ENCODE measurements around the gene C17orf67. TPM values are rescaled to one million over a fixed set of nuclear protein-coding genes. Genes with fewer than 3 reads are reported as not detected.

The C17orf67 gene
- total and polyA plus RNA-seq, 2 experiments from 2014 or later, result 1.2 to 1.3 TPM

DNA sequence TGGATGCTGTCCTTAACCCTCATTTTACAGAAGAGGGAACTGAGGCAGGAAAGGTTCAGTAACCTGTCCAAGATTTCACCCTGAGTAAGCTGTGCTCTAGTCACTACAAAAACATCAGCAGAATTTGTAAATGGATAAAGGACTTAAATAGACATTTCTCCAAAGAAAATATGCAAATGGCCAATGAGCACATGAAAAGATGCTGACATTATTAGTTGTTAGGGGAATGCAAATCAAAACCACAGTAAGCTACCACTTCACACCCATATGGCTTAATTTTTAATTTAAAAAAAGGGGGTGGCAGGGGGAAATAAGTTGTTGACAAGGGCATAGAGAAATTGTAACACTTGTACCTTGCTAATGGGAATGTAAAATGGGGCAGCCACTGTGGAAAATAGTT, 51.4 kb downstream of the C17orf67 start:
- Histone ChIP-seq H3F3A (ENCODE audit: insufficient read depth) (peaks cover 11% of the 10 kb centered on the region), H3K4me1 (ENCODE audit: insufficient read depth) (peaks cover 24% of the 10 kb centered on the region), H3K9ac (no peak overlapping the region), H2AFZ (no peak overlapping the region), H3K27ac (no peak overlapping the region), H3K79me2 (ENCODE audit: insufficient read depth) (no peaks in the 10 kb centered on the region), H3K9me3 (ENCODE audit: low read depth) (no peaks in the 10 kb centered on the region), H3K4me2 (ENCODE audit: unreplicated experiment) (no peak overlapping the region), H3K9me2 (ENCODE audit: insufficient read depth) (no peaks in the 10 kb centered on the region), H4K20me1 (ENCODE audit: insufficient read depth) (no peaks in the 10 kb centered on the region), H3K27me3 (replicated peaks; ENCODE audit: insufficient read depth) (no peaks in the 10 kb centered on the region), H3K36me3 (ENCODE audit: low read depth) (no peaks in the 10 kb centered on the region), H3K4me3 (no peak overlapping the region)
- in situ Hi-C loops (cut with MboI), result no loop called here
- DNase-seq, result no peak
- TF ChIP-seq EZH2phosphoT487 (IDR thresholded peaks at IDR 0.05; ENCODE audit: insufficient read depth, low read depth), result no peak
- no peak for TF ChIP-seq EZH2 (IDR thresholded peaks at IDR 0.05; ENCODE audit: insufficient read depth, poor library complexity, severe bottlenecking)

GRCh38 chr17:56781906-56782305, 51.8 kb downstream of the C17orf67 start:
- H3K9ac ChIP-seq, result no peak overlapping the region
- no peak for TF ChIP-seq EZH2 (IDR thresholded peaks at IDR 0.05; ENCODE audit: insufficient read depth, poor library complexity, severe bottlenecking)
- TF ChIP-seq EZH2phosphoT487 (IDR thresholded peaks at IDR 0.05; ENCODE audit: insufficient read depth, low read depth), result no peak
- in situ Hi-C loops (cut with MboI), result no loop called here
- H3K4me2 ChIP-seq (ENCODE audit: unreplicated experiment), result no peak overlapping the region
- no peak overlapping the region for H3K27ac ChIP-seq
- no peaks in the 10 kb centered on the region for H3K9me3 ChIP-seq (ENCODE audit: low read depth)
- H4K20me1 ChIP-seq (ENCODE audit: insufficient read depth), result no peaks in the 10 kb centered on the region
- no peaks in the 10 kb centered on the region for H3K79me2 ChIP-seq (ENCODE audit: insufficient read depth)
- peaks cover 25% of the 10 kb centered on the region for H3K4me1 ChIP-seq (ENCODE audit: insufficient read depth)
- DNase-seq, result no peak
- 58 to 78% methylated on average over 6 of the region's 6 CpGs for WGBS, 2 experiments (ENCODE audit: low coverage in 1 of 2, low lambda C conversion rate in 2 of 2, missing lambda C conversion rate in 2 of 2)
- H3F3A ChIP-seq (ENCODE audit: insufficient read depth), result peaks cover 10% of the 10 kb centered on the region; the same call in 1 of the 2 replicates
- no peak overlapping the region for H3K4me3 ChIP-seq
- no peaks in the 10 kb centered on the region for H3K27me3 ChIP-seq (replicated peaks; ENCODE audit: insufficient read depth)
- no peaks in the 10 kb centered on the region for H3K36me3 ChIP-seq (ENCODE audit: low read depth)
- H2AFZ ChIP-seq, result no peak overlapping the region
- H3K9me2 ChIP-seq (ENCODE audit: insufficient read depth), result no peaks in the 10 kb centered on the region

DNA sequence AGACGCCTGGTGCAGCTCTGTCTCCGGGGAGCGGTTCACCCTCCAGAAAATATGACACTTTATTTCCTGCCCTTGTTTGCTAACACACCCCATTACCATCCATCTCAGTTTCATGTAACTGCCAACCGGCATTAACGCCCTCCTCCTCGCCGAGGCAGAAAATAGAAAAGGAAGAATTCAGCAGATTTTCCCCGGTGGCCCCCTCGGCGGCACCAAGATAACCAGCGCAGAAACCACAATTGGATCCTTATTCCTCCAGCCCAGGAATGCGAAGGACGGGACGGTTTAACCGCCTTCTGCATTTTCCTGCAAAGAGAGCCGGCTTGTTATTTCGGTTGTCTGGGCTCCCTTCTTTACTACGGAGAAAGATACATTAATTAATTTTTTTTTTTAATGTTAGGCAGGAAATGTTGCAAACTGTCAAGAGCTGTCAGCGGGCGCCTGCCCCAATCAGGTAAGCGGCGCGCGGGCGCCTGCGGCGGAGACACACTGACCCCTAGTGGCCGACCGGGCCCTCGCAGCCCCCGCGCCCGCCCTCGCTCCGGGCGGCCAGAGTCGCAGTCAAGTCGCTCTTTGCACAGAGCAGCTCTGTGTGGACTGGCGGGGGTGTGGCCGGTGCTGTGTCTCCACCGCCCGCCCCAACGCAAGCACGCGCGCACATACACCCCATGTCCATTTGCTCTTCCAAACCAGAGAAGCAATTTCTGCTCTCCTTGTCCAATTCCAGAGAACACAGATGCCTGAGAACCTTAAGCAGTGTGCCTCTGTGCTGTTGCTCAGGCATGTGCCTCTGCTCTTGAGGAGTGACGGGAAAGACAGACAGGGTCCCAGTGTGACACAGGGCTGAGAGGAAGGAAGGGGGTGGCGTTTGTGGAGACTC, 53.6 kb downstream of the C17orf67 start:
- Histone ChIP-seq H3K4me3 (peak overlapping the region; percentile 70), H3K9me3 (ENCODE audit: low read depth) (no peaks in the 10 kb centered on the region), H3F3A (ENCODE audit: insufficient read depth) (peaks cover 10% of the 10 kb centered on the region; the same call in 1 of the 2 replicates), H3K9ac (peak overlapping the region; percentile 26; the same call in 1 of the 2 replicates), H3K27ac (no peak overlapping the region), H4K20me1 (ENCODE audit: insufficient read depth) (no peaks in the 10 kb centered on the region), H3K9me2 (ENCODE audit: insufficient read depth) (no peaks in the 10 kb centered on the region), H3K79me2 (ENCODE audit: insufficient read depth) (no peaks in the 10 kb centered on the region), H2AFZ (peak overlapping the region; percentile 55), H3K4me2 (ENCODE audit: unreplicated experiment) (peak overlapping the region; percentile 98), H3K36me3 (ENCODE audit: low read depth) (no peaks in the 10 kb centered on the region), H3K4me1 (ENCODE audit: insufficient read depth) (peaks cover 21% of the 10 kb centered on the region), H3K27me3 (replicated peaks; ENCODE audit: insufficient read depth) (no peaks in the 10 kb centered on the region)
- 2 to 4% methylated on average over 41 to 48 of the region's 48 CpGs for WGBS, 2 experiments (ENCODE audit: low coverage in 1 of 2, low lambda C conversion rate in 2 of 2, missing lambda C conversion rate in 2 of 2)
- in situ Hi-C loops (cut with MboI), result no loop called here
- TF ChIP-seq EZH2phosphoT487 (IDR thresholded peaks at IDR 0.05; ENCODE audit: insufficient read depth, low read depth), result no peak
- TF ChIP-seq EZH2 (IDR thresholded peaks at IDR 0.05; ENCODE audit: insufficient read depth, poor library complexity, severe bottlenecking), result no peak
- peak; percentile 83 for DNase-seq

DNA sequence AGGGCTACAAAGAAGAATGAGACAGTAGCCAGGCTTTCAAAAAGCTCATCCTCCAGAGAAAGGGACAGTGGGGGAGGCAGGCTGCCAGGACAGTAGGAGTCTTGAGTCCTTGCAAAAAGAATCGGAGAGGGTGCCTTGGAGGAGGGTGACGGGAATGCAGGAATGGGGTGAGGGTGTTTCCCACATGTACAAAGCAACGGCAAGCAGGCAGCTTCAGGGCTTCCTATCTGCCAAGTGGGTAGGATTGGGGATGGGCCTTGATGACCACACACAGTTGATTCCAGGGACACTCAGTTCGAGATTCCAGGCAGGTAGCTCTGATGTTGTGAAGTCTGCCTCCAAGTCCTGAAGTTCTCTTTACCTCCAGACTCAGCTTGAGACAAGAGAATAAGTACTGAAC, 54.4 kb downstream of the C17orf67 start:
- in situ Hi-C loops (cut with MboI), result no loop called here
- Histone ChIP-seq H3K36me3 (ENCODE audit: low read depth) (no peaks in the 10 kb centered on the region), H3K79me2 (ENCODE audit: insufficient read depth) (no peaks in the 10 kb centered on the region), H3K4me1 (ENCODE audit: insufficient read depth) (peaks cover 21% of the 10 kb centered on the region), H3K27ac (no peak overlapping the region), H3K9me3 (ENCODE audit: low read depth) (no peaks in the 10 kb centered on the region), H3K4me3 (peak overlapping the region; percentile 70; the same call in 1 of the 2 replicates), H3K27me3 (replicated peaks; ENCODE audit: insufficient read depth) (no peaks in the 10 kb centered on the region), H2AFZ (no peak overlapping the region), H4K20me1 (ENCODE audit: insufficient read depth) (no peaks in the 10 kb centered on the region), H3K4me2 (ENCODE audit: unreplicated experiment) (no peak overlapping the region), H3K9me2 (ENCODE audit: insufficient read depth) (no peaks in the 10 kb centered on the region), H3K9ac (no peak overlapping the region; the same call in 1 of the 2 replicates), H3F3A (ENCODE audit: insufficient read depth) (peaks cover 10% of the 10 kb centered on the region; the same call in 1 of the 2 replicates)
- no peak for TF ChIP-seq EZH2 (IDR thresholded peaks at IDR 0.05; ENCODE audit: insufficient read depth, poor library complexity, severe bottlenecking)
- no peak for TF ChIP-seq EZH2phosphoT487 (IDR thresholded peaks at IDR 0.05; ENCODE audit: insufficient read depth, low read depth)
- 72 to 74% methylated on average over 4 of the region's 4 CpGs for WGBS, 2 experiments (ENCODE audit: low coverage in 1 of 2, low lambda C conversion rate in 2 of 2, missing lambda C conversion rate in 2 of 2)
- DNase-seq, result peak; percentile 21
